RCC 7860 (cell line): ENCODE data around the gene ZFHX3.

ENCODE experiments used
- DNase-seq: peaks from one replicate; pipeline ENCODE4 v3.0.0-alpha.2; 2015; ENCODE audit warnings: low spot score
- FAIRE-seq: peaks from 2 replicates; lab custom pipeline; 2012; peaks lifted over from hg19 to GRCh38; lab: Jason Lieb, UNC

Gene ZFHX3

DNA sequence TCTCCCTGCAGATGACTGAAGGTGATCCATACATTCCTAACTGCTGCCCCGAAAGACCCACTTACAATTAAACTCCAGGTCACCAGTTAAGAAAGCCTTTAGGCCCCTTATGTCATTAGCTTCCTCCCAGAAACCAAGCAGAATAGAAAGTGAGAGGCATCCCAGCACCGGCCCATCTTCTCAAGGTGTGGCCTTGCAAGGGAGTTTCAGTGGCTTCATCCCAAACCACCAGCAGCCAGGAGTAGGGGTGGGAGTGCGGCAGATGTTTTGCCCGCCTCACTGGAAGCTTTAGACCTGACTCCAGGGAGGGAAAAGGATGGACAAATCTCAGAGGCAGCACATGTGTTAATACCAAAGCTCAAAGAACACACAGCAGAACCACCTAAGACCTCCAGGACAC, 5.1 kb downstream of the ZFHX3 start:
- no peak for FAIRE-seq
- DNase-seq, result no peak

DNA sequence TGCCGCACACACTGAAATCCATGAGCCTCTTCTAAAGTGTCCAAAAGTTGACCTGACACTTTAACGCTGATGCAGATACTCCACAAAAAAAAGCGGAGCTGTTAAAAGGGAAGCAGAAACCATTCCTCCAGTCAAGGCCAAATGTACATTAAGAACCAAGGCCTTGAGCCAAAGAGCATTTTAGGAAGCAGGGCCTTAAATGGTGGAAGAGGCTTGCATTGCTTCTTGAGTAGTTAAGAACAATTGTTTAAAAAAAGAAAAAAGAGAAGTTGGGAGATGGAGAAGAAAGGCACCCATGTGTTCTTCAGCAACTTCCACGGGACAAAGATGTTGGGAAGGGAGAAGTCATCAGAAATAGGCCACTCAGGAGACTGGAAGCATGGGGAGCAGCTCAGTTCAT, 6.3 kb downstream of the ZFHX3 start:
- FAIRE-seq (no peak), DNase-seq (no peak)

DNA sequence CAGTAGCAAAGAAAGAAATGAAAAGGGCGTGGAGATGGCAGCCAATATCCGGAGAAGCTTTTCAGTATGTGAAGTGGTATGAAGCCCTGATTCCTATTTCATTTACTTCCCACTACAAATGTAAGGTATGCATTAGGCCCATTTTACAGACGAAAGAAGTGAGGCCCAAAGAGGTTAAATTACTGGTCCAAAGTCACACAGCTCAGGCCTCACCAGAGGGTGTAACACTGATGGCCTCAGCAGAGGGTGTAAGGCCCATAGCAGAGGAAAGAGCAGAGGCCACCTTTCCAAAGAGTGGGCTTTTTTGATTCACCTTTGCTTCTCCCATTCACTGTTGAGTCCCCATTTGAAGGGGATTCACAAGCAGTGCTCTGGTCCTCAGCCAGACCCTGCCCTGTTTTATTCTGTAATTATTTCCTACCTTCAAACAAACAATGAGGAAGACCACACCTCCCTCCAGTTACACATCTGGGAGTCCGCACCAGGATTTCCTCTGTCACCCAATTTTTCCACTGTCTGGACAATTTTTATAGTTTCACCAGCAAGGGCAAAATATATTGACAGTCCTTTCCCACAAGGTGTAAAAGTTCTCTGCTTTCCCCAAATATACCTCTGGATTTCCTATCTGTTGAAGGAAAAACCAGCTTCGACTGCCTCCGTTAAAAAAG, 7.1 kb downstream of the ZFHX3 start:
- FAIRE-seq (no peak), DNase-seq (no peak)

DNA sequence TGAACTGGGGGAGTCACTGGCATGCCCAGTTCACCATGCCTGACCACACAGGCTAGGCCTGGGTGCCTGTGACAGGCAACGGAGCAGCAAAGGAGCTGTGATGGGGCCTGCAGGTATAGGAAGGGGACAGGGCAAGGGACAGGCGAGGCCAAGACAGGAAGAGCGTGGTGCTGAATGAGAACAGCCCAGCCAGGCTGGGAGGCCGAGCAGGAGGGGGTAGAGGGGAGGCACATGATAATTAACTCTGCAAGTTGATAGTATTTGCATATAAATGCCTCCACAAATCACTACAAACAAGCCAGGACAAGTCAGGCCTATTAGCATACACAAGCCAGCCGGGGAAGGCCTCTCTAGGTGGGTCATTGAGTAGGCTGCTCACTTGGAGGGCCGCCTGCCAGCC, 7.8 kb downstream of the ZFHX3 start:
- FAIRE-seq, result no peak

DNA sequence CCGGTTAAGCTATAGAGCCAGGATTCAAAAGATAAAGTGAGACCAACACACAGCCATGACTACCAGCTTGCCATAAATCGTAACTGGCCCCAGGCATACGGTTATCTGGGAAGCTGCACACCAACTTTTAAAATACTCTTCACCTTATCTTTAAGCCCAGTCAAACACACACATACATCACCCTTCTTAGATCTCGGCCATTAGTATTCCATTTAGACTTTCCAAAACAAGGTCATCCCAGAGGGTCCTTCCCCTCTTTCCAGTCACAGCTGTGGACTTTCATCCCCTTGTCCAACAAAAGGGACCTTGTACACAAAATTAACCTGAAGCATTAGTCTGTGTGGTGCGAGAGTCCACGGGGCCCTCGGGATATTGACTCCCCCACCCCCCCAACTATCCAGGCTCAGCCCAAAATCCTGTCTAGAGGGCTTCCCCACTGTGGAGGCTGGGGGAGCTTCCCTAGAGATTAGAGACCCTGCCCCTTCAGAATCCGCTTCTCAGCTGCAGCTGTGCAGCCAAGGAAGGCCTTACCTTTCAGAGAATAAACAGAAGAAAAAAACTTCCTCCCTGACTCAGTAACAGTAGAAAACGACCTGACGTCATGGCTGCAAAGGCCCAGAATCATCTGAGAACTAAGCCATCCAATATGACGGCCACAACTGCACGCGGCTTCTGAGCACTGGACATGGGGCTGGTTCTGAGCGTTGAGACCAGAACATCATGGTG, 9.9 kb downstream of the ZFHX3 start:
- FAIRE-seq, result no peak
- DNase-seq, result no peak

More for the DNA sequence above, 7.8 kb downstream of the ZFHX3 start:
- no peak for DNase-seq

DNA sequence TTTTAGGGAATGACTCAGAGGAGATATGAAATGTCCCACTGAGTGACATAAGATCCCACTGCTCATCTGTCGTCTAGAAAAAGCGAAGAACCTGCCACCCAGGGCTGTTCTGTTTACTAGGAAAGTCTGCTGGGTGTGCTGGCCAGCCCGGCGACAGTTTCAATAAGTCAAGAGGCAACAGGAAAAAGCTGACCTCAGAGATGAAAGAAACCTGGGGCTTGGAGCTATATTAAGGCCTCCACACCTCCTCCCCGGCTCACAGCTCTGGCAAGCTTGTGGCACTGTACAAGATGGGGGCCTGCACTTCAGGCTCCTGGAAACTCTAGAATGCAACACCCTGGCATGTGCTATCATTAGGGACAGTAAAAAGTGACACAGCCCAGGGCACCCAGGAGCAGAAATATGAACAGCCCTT, 10.6 kb downstream of the ZFHX3 start:
- FAIRE-seq, result no peak

DNA sequence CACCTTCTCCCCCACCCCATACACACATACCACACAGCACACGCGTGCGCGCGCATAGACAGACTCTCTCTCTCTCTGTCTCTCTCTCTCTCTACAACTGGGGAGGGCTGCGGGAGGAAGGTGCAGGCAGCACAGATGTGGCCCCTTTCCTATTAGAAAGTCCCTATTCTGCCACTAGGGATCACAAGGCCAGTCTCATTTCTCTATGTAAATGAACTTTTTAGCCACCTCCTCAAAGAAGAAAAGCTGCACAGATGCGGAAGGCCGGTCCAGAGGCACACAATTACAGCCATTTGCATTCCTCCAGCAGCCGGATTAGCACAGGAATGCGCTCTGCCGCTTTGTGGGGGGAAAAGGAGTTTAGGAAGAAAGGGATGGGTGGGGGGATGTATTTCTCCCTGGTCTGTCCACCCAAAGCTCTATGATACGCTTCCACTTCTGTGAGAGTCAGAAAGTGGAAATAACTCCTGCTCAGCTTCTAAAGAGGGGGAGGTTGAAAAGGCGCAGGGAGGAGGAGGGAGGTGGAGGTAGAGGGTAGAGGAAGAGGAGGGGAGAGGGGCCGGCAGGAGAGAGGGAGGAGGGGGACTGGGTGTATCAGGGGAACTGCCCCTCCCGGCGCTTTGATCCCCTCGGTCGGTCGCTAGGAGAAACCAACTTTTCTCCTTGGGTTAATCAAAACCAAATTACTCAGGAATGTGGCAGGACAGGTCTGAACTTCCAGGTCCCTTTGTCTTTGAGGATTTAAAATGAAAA, 11.7 kb downstream of the ZFHX3 start:
- DNase-seq, result no peak
- FAIRE-seq, result no peak

More for the DNA sequence above, 10.6 kb downstream of the ZFHX3 start:
- DNase-seq, result no peak

DNA sequence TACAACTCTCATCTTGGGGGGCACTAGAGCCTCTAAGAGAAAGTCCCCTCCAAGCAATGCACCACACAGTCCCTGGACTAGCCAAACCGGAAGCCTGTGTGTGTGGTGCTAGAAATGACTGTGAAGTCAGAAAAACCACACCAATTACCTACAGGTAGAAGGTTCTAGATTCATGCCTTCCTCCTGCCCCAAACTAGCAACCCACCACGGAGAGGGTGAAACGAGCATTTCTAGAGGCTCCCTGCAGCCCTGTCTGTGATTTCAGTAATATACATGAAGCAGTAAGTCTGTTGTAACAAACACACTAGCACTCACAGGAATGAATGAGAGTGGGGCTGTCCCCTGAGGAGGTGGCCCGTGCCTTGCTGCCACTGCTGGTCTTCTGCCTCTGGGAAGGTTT, 13.6 kb downstream of the ZFHX3 start:
- FAIRE-seq, result no peak
- DNase-seq, result no peak

DNA sequence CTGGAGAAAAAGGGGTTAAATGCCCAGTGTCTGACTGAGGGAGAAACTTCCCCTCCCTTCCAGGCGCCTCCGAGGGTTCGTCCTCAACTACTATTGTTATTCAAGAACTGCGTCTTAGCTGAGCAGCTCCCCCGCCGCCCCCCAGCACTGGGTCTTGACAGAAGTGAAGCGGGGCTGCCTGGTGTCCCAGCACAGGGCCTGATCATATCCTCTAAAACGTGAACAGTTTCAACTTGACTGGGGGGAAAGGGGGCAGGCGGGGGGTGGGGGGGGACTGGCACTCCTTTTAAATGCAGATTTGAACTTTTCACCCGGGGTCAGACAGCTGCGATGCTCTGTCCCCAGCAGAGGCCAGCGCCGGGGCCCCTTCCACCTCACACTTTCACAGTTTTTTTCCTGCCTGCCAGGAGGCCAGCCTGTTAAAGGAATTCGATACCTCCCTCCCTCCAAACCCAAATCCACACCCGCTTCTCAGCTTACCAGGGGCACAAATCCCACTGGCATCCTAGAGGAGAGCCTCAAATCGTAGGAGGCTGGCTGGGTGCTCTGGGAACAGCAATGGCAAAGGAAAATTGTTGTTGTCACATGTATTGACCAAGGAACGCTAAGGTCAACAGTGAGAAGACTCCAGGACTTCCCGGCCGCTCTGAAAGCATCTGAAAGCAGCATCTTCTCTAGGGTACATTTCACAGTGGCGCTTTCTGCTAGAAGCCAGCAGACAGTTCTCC, 14.5 kb downstream of the ZFHX3 start:
- DNase-seq, result no peak
- FAIRE-seq, result no peak

DNA sequence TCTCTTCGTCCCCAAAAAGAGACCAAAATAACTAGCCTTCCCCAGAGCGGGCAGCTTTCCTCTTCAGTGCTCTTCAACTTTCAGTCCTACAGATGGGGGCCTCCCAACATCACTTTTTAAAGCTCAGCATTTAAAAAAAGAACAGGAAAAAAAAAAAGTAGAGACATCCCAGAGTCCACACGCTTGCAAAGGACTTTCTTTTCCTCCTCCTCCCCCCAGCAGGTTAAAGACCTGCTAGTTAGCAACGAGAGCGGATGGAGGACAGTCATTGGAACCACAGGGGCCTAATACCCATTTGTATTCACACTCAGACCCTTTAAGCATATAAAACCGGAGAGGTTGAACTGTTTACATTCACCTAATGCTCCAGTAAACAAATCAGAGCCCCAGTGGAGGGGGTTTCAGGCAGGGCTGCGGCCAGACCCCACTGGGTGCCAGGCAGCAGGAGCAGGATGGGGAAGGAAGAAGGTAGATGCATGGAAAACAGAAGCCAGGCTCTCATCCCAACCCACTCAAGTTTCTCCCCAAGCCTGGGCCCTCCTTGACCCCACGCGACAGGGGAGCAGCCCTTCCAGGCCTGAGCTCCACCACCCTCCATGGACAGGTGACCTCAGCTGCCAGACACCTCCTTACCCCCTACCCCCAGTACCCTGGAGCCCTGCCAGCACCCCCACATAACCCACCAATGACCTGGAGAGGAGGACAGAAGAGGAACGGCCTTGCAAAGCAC, 15.2 kb downstream of the ZFHX3 start:
- FAIRE-seq, result no peak
- DNase-seq, result no peak

DNA sequence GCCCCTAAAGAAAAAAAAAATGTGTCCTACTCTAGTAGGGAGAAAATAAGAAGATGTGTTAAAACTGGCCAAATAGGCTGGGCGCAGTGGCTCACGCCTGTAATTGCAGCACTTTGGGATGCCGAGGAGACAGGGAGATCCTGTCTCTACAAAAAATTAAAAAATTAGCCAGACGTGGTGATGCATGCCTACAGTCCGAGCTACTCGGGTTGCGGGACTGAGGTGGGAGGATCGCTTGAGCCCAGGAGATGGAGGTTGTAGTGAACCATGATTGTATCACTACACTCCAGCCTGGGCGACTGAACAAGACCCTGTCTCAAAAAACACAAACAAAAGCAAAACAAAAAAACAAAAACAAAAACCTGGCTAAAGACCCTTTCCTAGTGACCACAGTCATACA, 15.9 kb downstream of the ZFHX3 start:
- no peak for FAIRE-seq
- DNase-seq, result no peak

DNA sequence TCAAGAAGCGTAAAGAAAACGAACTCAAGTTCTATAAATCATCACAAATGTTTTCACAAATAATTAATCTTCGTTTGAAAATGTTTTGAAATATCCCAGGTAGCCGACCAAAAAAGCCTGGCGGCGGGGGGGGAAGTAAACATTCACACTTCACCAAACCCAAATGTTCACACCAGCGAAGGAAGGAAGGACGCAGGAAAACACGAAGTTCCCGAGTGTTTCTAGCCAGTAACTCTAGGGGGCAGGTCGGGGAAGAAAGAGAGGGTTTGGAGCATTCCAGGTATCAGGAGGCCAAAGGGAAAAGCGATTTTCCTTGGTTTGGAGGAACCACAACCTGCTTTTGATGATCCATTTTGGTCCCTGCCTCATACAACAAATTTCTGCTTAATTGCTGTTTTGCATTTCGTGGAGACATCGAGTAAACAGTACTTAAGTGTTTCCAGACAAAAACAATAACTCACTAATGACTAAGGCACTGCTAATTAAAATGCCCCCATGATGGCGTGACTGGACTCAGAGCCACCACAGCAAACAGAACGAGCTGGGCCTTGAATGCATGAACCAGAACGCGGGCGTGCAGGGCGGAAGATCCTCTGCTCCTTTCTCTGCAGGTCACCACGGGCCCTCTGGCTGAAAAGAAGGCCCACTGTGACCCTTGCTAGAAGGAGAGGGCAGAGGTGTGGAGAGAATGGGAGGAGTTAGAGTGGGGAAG, 16.6 kb downstream of the ZFHX3 start:
- DNase-seq (no peak), FAIRE-seq (no peak)

DNA sequence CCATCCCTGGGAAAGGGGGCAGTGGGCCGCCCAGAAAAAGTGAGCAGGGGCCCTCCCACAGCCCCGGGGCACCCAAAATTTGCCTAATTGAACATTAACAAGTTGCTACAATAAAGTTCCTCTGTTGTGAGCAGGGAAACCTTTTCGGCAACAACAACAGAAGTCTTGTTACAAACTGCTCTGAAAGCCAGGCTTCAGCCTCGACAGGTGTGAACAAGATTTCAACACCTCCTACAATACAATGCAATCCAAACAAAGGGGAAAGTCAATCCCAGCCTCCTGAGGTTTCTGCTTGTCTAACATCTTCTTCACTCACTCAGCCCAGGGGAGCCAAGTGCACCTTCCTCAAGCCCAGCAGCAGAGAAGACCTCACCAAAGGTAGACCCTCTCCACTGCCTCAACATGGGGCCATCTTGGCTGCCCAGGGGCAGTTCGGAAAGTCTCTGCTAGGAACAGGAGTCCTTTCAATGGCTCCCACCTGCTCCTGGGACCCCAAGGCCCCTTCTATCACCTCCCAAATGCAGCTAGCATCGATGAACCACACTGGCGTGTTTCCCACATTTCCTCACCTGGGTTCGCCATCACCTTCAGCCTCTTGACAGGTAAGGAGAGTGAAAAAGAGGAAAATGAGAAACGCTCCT, 19.1 kb downstream of the ZFHX3 start:
- no peak for FAIRE-seq
- no peak for DNase-seq

DNA sequence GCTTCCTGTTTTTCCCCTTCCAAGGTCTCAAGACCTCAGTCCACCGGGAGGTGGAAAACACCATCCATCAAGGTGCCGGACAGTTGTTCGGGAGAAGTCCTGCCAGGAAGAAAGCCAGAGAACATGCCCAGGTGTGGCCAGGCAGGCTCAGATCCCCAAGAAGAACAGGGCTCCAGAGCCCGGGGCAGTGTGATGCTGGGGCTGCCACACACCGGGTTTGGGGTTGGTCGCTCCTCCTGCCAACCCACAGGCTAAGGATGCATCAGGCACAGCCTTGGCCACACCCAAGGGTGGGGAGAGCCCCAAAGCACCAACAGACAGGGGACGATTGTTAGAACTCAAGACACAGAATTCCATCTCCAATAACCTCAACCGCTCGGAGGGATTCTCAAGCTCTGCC, 19.7 kb downstream of the ZFHX3 start:
- FAIRE-seq (no peak), DNase-seq (no peak)

DNA sequence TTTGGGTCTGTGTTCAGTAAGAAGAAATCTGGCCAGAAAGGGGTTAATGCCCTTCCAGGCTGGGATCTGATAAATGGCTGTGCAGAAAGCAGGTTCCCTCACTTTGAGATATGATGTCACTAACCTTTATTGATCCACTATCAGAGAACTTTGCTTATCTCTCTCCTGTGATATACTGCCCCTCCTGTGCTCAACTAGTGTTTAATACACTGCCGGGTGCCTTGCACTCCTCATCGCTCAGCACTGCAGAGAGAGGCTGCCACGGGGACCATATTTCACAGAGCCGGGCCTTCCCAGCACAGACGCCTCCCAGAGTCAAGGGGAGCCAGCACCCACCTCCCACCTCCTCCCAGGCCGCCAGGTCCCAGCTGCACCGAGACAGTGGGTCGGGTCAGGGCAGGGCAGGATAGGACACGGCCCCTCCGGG, 20.2 kb downstream of the ZFHX3 start:
- no peak for DNase-seq
- no peak for FAIRE-seq

DNA sequence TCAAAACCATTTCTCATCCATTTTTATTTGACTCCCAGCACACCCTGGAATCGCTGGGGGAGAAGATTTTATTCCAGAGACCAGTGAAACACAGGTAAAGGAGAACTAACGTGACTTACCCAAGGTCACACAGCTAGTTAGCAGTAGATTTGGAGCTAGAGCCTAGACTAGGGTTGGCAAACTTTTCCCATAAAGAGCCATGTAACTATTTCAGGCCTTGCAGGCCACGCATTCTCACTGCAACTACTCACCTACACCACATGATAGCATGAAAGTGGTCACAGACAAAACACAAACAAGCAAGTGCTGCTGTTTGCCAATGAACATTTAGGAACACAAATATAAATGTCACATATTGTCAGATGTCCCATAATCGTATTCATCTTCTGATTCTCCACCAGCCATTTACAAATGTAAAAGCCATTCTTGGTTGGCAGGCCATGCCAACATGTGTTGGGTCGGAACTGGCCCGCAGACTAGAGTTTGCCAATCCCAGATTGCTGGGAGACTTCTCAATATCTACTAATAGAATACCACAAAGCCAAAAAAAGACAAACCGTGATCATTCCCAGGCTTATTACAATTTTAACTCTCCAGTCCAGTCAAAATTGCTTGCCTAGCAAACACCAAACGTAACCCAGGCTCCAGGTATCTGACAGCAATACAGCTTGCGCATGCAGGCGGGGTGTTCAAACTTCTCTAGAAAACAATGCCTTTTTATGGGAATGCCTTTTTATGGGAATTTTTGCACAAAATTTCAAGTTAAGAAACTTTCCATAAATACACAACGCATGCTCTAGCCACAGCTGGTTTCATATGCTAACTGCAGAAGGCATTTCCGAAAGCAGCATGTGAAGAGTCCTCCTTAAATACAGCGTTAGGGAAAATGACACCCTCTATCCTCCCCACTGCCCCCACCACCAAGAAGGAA, 20.9 kb downstream of the ZFHX3 start:
- FAIRE-seq (no peak), DNase-seq (no peak)

DNA sequence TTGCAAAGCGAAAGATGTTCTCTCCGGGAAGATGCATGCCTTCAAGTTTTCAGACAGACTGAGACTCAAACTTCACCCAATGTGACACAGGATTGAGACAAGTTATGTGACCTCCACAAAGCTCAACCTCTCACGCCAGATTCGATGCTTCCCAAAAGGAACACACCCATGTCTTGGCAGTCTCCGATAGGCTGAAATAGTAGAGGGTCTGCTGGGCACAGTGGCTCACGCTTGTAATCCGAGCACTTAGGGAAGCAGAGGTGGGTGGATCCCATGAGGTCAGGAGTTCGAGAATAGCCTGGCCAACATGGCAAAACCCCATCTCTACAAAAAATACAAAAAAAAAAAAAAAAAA, 22.1 kb downstream of the ZFHX3 start:
- no peak for FAIRE-seq

DNA sequence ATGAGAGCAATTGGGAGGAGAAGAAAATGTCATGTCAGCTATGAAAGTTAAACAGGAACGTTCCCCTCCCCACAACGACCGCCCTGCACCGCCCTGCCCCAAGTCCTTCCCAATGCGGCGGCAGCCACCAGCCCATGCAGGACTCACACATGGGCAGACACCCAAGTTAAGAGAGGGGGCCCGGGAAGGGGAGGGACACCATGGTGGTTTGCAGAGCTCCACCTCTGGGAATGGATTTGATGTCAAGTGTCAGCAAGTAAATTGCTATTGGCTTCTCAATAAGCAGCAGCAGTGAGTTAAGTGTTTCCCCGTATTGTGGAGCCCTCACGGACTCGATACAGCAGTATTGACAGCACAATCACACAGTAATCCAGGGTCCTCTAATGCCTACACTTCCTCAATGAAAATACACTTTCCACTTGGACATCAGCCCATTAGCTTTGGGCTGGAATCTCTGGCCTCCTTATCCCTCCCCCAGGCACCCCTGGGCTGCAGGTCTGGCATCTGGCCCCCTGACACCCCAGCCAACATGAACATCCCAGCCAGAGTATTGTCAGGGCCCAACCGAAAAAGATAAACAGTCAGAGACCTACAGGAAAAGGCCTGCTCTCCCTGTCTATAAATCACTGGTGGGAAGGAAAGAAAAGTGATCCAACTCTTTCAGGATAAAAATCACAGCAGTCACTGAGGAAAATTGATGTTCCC, 22.6 kb downstream of the ZFHX3 start:
- DNase-seq, result no peak
- FAIRE-seq, result no peak

More for the DNA sequence above, 22.1 kb downstream of the ZFHX3 start:
- DNase-seq, result no peak
